HL-60 (cell line): ENCODE results near the gene RALGPS2.

Experiments used
- GABPA ChIP-seq: IDR thresholded peaks from 2 replicates; pipeline ENCODE4 v1.6.1; 2012; ENCODE audit warnings: low read depth
- POLR2AphosphoS5 ChIP-seq: IDR thresholded peaks from 2 replicates; pipeline ENCODE4 v1.6.1; 2012; ENCODE audit warnings: low read depth
- REST ChIP-seq: IDR thresholded peaks from 2 replicates; pipeline ENCODE4 v1.6.1; 2012; ENCODE audit warnings: low read depth; ENCODE audit not compliant: insufficient replicate concordance
- SPI1 ChIP-seq: IDR thresholded peaks from 2 replicates; pipeline ENCODE4 v1.6.1; 2012; ENCODE audit warnings: low read depth, mild to moderate bottlenecking, borderline replicate concordance
- TF ChIP-seq, protein P1 (sequence below): IDR thresholded peaks from one replicate; pipeline ENCODE4 v1.5.1; 2011; ENCODE audit warnings: low read length, control low read depth, inconsistent platforms; ENCODE audit not compliant: insufficient read depth

DNA sequence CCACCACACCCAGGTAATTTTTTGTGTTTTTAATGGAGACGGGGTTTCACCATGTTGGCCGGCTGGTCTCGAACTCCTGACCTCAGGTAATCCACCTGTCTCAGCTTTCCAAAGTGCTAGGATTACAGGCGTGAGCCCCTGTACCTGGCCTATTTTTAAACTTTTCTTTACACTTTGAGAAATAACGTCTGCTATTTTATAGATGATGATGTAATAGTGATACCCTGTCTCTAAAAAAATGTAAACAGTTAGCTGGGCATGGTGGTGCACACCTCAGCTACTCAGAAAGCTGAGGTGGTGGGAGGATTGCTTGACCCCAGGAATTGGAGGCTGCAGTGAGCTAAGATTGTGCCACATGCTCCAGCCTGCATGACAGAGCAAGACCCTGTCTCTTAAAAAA is 47.9 kb downstream of the RALGPS2 start:
- TF ChIP-seq, protein P1, sequence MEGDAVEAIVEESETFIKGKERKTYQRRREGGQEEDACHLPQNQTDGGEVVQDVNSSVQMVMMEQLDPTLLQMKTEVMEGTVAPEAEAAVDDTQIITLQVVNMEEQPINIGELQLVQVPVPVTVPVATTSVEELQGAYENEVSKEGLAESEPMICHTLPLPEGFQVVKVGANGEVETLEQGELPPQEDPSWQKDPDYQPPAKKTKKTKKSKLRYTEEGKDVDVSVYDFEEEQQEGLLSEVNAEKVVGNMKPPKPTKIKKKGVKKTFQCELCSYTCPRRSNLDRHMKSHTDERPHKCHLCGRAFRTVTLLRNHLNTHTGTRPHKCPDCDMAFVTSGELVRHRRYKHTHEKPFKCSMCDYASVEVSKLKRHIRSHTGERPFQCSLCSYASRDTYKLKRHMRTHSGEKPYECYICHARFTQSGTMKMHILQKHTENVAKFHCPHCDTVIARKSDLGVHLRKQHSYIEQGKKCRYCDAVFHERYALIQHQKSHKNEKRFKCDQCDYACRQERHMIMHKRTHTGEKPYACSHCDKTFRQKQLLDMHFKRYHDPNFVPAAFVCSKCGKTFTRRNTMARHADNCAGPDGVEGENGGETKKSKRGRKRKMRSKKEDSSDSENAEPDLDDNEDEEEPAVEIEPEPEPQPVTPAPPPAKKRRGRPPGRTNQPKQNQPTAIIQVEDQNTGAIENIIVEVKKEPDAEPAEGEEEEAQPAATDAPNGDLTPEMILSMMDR = no peak
- no peak for TF ChIP-seq POLR2AphosphoS5
- no peak for TF ChIP-seq GABPA
- TF ChIP-seq REST = no peak
- no peak for TF ChIP-seq SPI1
